Neural progenitor cell (in vitro differentiated cells): ENCODE results near the gene FNTB. TPM values are rescaled to one million over a fixed set of nuclear protein-coding genes. Genes with fewer than 3 reads are reported as not detected.

ENCODE experiments used
- DNase-seq: peaks from one replicate; pipeline ENCODE4 v3.0.0-alpha.2; 2016; ENCODE audit warnings: low spot score
- H2AFZ ChIP-seq: fragments of 200-600 bp; sonication (generic); replicated peaks from 2 replicates; pipeline ENCODE4 v1.6.1; 2016; ENCODE audit warnings: antibody characterized with exemption
- H3F3A ChIP-seq: fragments of 200-600 bp; sonication (generic); 2 replicates; pipeline ENCODE4 v1.6.1; 2016; ENCODE audit warnings: antibody characterized with exemption, low read depth
- H3K27ac ChIP-seq: fragments of 200-600 bp; sonication (generic); 2 replicates; pipeline ENCODE4 v1.5.1; 2016; ENCODE audit warnings: mild to moderate bottlenecking
- H3K27me3 ChIP-seq: fragments of 200-600 bp; sonication (generic); 2 replicates; pipeline ENCODE4 v1.6.1; 2016; ENCODE audit warnings: mild to moderate bottlenecking, moderate library complexity
- H3K36me3 ChIP-seq: fragments of 200-600 bp; sonication (generic); 2 replicates; pipeline ENCODE4 v1.5.1; 2016
- H3K4me1 ChIP-seq: fragments of 200-600 bp; sonication (generic); 2 replicates; pipeline ENCODE4 v1.6.1; 2016; ENCODE audit warnings: mixed run types
- H3K4me2 ChIP-seq: fragments of 200-600 bp; sonication (generic); 2 replicates; pipeline ENCODE4 v1.6.1; 2016
- H3K4me3 ChIP-seq: fragments of 200-600 bp; sonication (generic); 2 replicates; pipeline ENCODE4 v1.5.1; 2016
- H3K79me2 ChIP-seq: fragments of 200-600 bp; sonication (generic); 2 replicates; pipeline ENCODE4 v1.6.1; 2016; ENCODE audit warnings: low read depth
- H3K9ac ChIP-seq: fragments of 200-600 bp; sonication (generic); 2 replicates; pipeline ENCODE4 v1.6.1; 2016
- H3K9me3 ChIP-seq: fragments of 200-600 bp; sonication (generic); 2 replicates; pipeline ENCODE4 v1.5.1; 2016; ENCODE audit warnings: low read depth
- H4K20me1 ChIP-seq: fragments of 200-600 bp; sonication (generic); 2 replicates; pipeline ENCODE4 v1.6.1; 2016; ENCODE audit warnings: low read depth
- H3K27ac Mint-ChIP-seq: 3 replicates; pipeline ENCODE4 v1.8.0; 2021; ENCODE audit warnings: mixed read lengths
- H3K27me3 Mint-ChIP-seq: 2 replicates; pipeline ENCODE4 v1.8.0; 2022; ENCODE audit warnings: low read depth, mild to moderate bottlenecking, inconsistent platforms, moderate library complexity, mixed read lengths; ENCODE audit not compliant: insufficient read depth
- H3K36me3 Mint-ChIP-seq: 3 replicates; pipeline ENCODE4 v1.8.0; 2021; ENCODE audit warnings: mixed read lengths
- H3K4me1 Mint-ChIP-seq: 3 replicates; pipeline ENCODE4 v1.8.0; 2021; ENCODE audit warnings: mixed read lengths
- H3K4me3 Mint-ChIP-seq: 3 replicates; pipeline ENCODE4 v1.8.0; 2021; ENCODE audit warnings: mild to moderate bottlenecking, moderate library complexity, mixed read lengths
- H3K9me3 Mint-ChIP-seq: 3 replicates; pipeline ENCODE4 v1.8.0; 2020; ENCODE audit warnings: mixed read lengths
- CTCF ChIP-seq: fragments of 200-600 bp; sonication (generic); IDR thresholded peaks from 2 replicates; pipeline ENCODE4 v1.5.1; 2017; ENCODE audit warnings: antibody characterized with exemption, mild to moderate bottlenecking
- EZH2 ChIP-seq: fragments of 200-600 bp; sonication (generic); IDR thresholded peaks from 2 replicates; pipeline ENCODE4 v1.6.1; 2017; ENCODE audit warnings: antibody characterized with exemption, mild to moderate bottlenecking, moderate library complexity
- EZH2phosphoT487 ChIP-seq: fragments of 200-600 bp; sonication (generic); IDR thresholded peaks from 2 replicates; pipeline ENCODE4 v1.6.1; 2017; ENCODE audit warnings: antibody characterized with exemption
- total RNA-seq: library from RNA; depleted of rRNA; stranded (reverse); fragments of >200 nt; gene quantifications from 2 replicates; pipeline ENCODE4 v1.2.3, GENCODE V29; 2015; ENCODE audit warnings: low replicate concordance

The FNTB gene
- total RNA-seq, 1 donor from 2014 or later: 8.0 TPM

GRCh38 chr14:65038966-65039365, 52.3 kb downstream of the FNTB start:
- Histone ChIP-seq H3K9ac (no peak overlapping the region), H3K79me2 (no peaks in the 10 kb centered on the region), H3K4me3 (no peak overlapping the region), H3K27ac (no peak overlapping the region), H2AFZ (no peak overlapping the region), H3K4me2 (no peak overlapping the region), H3K4me1 (no peaks in the 10 kb centered on the region), H3F3A (no peaks in the 10 kb centered on the region), H3K9me3 (no peaks in the 10 kb centered on the region), H4K20me1 (no peaks in the 10 kb centered on the region), H3K27me3 (no peaks in the 10 kb centered on the region), H3K36me3 (no peaks in the 10 kb centered on the region)
- Mint-ChIP-seq H3K9me3 (no peaks in the 10 kb centered on the region), H3K27ac (no peak overlapping the region), H3K27me3 (peaks cover 5% of the 10 kb centered on the region), H3K36me3 (peaks cover 13% of the 10 kb centered on the region), H3K4me3 (no peak overlapping the region), H3K4me1 (peaks cover 7% of the 10 kb centered on the region)
- DNase-seq: peak; percentile 11
- TF ChIP-seq EZH2: no peak

- Histone ChIP-seq H4K20me1 (no peaks in the 10 kb centered on the region), H2AFZ (no peak overlapping the region), H3K9ac (no peak overlapping the region), H3K79me2 (no peaks in the 10 kb centered on the region), H3K4me2 (no peak overlapping the region), H3K36me3 (no peaks in the 10 kb centered on the region), H3K4me3 (no peak overlapping the region), H3K4me1 (no peaks in the 10 kb centered on the region), H3K9me3 (no peaks in the 10 kb centered on the region), H3F3A (no peaks in the 10 kb centered on the region), H3K27ac (no peak overlapping the region), H3K27me3 (no peaks in the 10 kb centered on the region)
- peaks cover 5% of the 10 kb centered on the region for H3K27me3 Mint-ChIP-seq
- no peaks in the 10 kb centered on the region for H3K9me3 Mint-ChIP-seq
- no peaks in the 10 kb centered on the region for H3K4me1 Mint-ChIP-seq
- no peak for DNase-seq
- TF ChIP-seq EZH2: no peak
- no peak for TF ChIP-seq EZH2phosphoT487
- TF ChIP-seq CTCF: no peak
- no peak overlapping the region for H3K27ac Mint-ChIP-seq
- H3K4me3 Mint-ChIP-seq: no peak overlapping the region
- H3K36me3 Mint-ChIP-seq: peaks cover 14% of the 10 kb centered on the region
Observed at GRCh38 chr14:65040666-65041433, 54.2 kb downstream of the FNTB start.

GRCh38 chr14:65041434-65041915, 54.8 kb downstream of the FNTB start:
- no peaks in the 10 kb centered on the region for H3K9me3 ChIP-seq
- peaks cover 16% of the 10 kb centered on the region for H3K36me3 Mint-ChIP-seq

GRCh38 chr14:65042296-65042695, 55.6 kb downstream of the FNTB start:
- Histone ChIP-seq H3K79me2 (no peaks in the 10 kb centered on the region), H3K4me1 (no peaks in the 10 kb centered on the region), H3K9ac (no peak overlapping the region), H4K20me1 (no peaks in the 10 kb centered on the region), H3K4me3 (no peak overlapping the region), H3F3A (no peaks in the 10 kb centered on the region), H3K27me3 (no peaks in the 10 kb centered on the region), H2AFZ (no peak overlapping the region), H3K4me2 (no peak overlapping the region), H3K9me3 (no peaks in the 10 kb centered on the region), H3K36me3 (no peaks in the 10 kb centered on the region), H3K27ac (no peak overlapping the region)
- TF ChIP-seq EZH2: no peak
- TF ChIP-seq EZH2phosphoT487: no peak
- no peak for TF ChIP-seq CTCF
- H3K4me3 Mint-ChIP-seq: no peak overlapping the region
- no peak for DNase-seq
- peaks cover 3% of the 10 kb centered on the region for H3K27me3 Mint-ChIP-seq
- no peaks in the 10 kb centered on the region for H3K9me3 Mint-ChIP-seq
- peaks cover 17% of the 10 kb centered on the region for H3K36me3 Mint-ChIP-seq
- H3K4me1 Mint-ChIP-seq: no peaks in the 10 kb centered on the region
- no peak overlapping the region for H3K27ac Mint-ChIP-seq

More at GRCh38 chr14:65041434-65041915, 54.8 kb downstream of the FNTB start:
- H3K27ac ChIP-seq: no peak overlapping the region
- DNase-seq: no peak
- H3K36me3 ChIP-seq: no peaks in the 10 kb centered on the region
- Mint-ChIP-seq H3K4me1 (no peaks in the 10 kb centered on the region), H3K27me3 (peaks cover 5% of the 10 kb centered on the region), H3K9me3 (no peaks in the 10 kb centered on the region), H3K4me3 (no peak overlapping the region), H3K27ac (no peak overlapping the region)
- no peaks in the 10 kb centered on the region for H3K79me2 ChIP-seq
- no peak overlapping the region for H3K4me3 ChIP-seq
- no peak overlapping the region for H3K4me2 ChIP-seq
- no peaks in the 10 kb centered on the region for H4K20me1 ChIP-seq
- no peaks in the 10 kb centered on the region for H3K27me3 ChIP-seq
- no peak overlapping the region for H3K9ac ChIP-seq
- H2AFZ ChIP-seq: no peak overlapping the region
- TF ChIP-seq EZH2: no peak
- no peaks in the 10 kb centered on the region for H3K4me1 ChIP-seq
- no peaks in the 10 kb centered on the region for H3F3A ChIP-seq
